Calu3 (cell line): Measurements from ENCODE around the gene HOXC6. TPM values are rescaled to one million over a fixed set of nuclear protein-coding genes. Genes with fewer than 3 reads are reported as not detected.
"Not testable (repeated sequence)": the region's sequence is repeated elsewhere in the genome, so short reads cannot be mapped to it uniquely, and the experiment has no call there.

Experiments
- BruUV-seq: library from RNA; stranded (reverse); fragments of 400-500 nt; replicated peaks from 2 replicates; lab custom pipeline; 2021; lab: Mats Ljungman, UMichigan
- CTCF ChIA-PET: fragments of 300-600 bp; sonication (Branson Sonifier 250); formaldehyde crosslinking; loops from one replicate; lab custom pipeline; 2022; ENCODE audit warnings: antibody characterized with exemption; lab: Charles Lee
- DNase-seq: peaks from one replicate; pipeline ENCODE4 v3.0.0; 2022
- H3K27ac Mint-ChIP-seq: one replicate; pipeline ENCODE4 v1.8.0; 2022; ENCODE audit warnings: mixed read lengths; ENCODE audit not compliant: unreplicated experiment
- H3K27me3 Mint-ChIP-seq: one replicate; pipeline ENCODE4 v1.8.0; 2022; ENCODE audit warnings: mixed read lengths; ENCODE audit not compliant: unreplicated experiment
- H3K36me3 Mint-ChIP-seq: one replicate; pipeline ENCODE4 v1.8.0; 2022; ENCODE audit warnings: mild to moderate bottlenecking, moderate library complexity, mixed read lengths; ENCODE audit not compliant: insufficient read depth, unreplicated experiment
- H3K4me1 Mint-ChIP-seq: one replicate; pipeline ENCODE4 v1.8.0; 2022; ENCODE audit warnings: mild to moderate bottlenecking, low read depth, mixed read lengths; ENCODE audit not compliant: unreplicated experiment
- H3K4me3 Mint-ChIP-seq: one replicate; pipeline ENCODE4 v1.8.0; 2022; ENCODE audit warnings: mild to moderate bottlenecking, low read depth, moderate library complexity, mixed read lengths; ENCODE audit not compliant: unreplicated experiment
- H3K9me3 Mint-ChIP-seq: one replicate; pipeline ENCODE4 v1.8.0; 2022; ENCODE audit warnings: low read depth, mixed read lengths; ENCODE audit not compliant: unreplicated experiment
- CTCF ChIP-seq: fragments of 200-600 bp; IDR thresholded peaks from one replicate; pipeline ENCODE4 v1.8.0; 2022; ENCODE audit warnings: antibody characterized with exemption; ENCODE audit not compliant: unreplicated experiment
- intact Hi-C: fragments of 100-400 bp; cut with micrococcal nuclease; formaldehyde crosslinking; loops from one replicate; pipeline ENCODE4 v1.10.0; 2022; ENCODE audit not compliant: unreplicated experiment
- microRNA-seq: library from miRNA; unstranded; fragments of <30 nt; microRNA quantifications from one replicate; pipeline ENCODE4 v1.2.0, GENCODE V29; 2022
- total RNA-seq: library from RNA; stranded (reverse); gene quantifications from 2 replicates; pipeline ENCODE4 v1.2.3, GENCODE V29; 2022

Gene HOXC6
- total RNA-seq, 1 experiment from 2014 or later = 1.2 TPM

GRCh38 chr12:54075974-54076373, 47.7 kb downstream of the HOXC6 start:
- no peak for TF ChIP-seq CTCF
- Mint-ChIP-seq H3K9me3 (no peaks in the 10 kb centered on the region), H3K36me3 (no peaks in the 10 kb centered on the region), H3K27ac (no peak overlapping the region), H3K4me1 (no peaks in the 10 kb centered on the region), H3K27me3 (peaks cover 52% of the 10 kb centered on the region), H3K4me3 (no peak overlapping the region)
- CTCF ChIA-PET = no interaction called here
- intact Hi-C loops = no loop called here
- DNase-seq = no peak
- no TSS peak for BruUV-seq

GRCh38 chr12:54077843-54078242, 49.6 kb downstream of the HOXC6 start:
- CTCF ChIA-PET, DNase-seq, H3K27ac Mint-ChIP-seq, BruUV-seq, H3K4me3 Mint-ChIP-seq, H3K36me3 Mint-ChIP-seq, H3K4me1 Mint-ChIP-seq, H3K9me3 Mint-ChIP-seq, intact Hi-C loops: not testable (repeated sequence)
- peaks cover 53% of the 10 kb centered on the region for H3K27me3 Mint-ChIP-seq

GRCh38 chr12:54079115-54079514, 50.9 kb downstream of the HOXC6 start:
- H3K9me3 Mint-ChIP-seq, intact Hi-C loops, H3K4me3 Mint-ChIP-seq, H3K4me1 Mint-ChIP-seq, H3K36me3 Mint-ChIP-seq, H3K27ac Mint-ChIP-seq, CTCF ChIA-PET, BruUV-seq, DNase-seq: not testable (repeated sequence)
- H3K27me3 Mint-ChIP-seq = peaks cover 58% of the 10 kb centered on the region

Small RNA genes within 50 kb of the gene (microRNA-seq; reads per million reads assigned to microRNA genes)
- 602 reads per million, percentile 80 among the genes with 10 or more reads in this experiment for gene MIR196A2
- gene MIR615 = 12.7 reads per million, percentile 37 among the genes with 10 or more reads in this experiment

Other genes with a start within 250 kb of the HOXC6 start
- not detected in 2 replicates for gene HOXC13, start 89.6 kb upstream of the HOXC6 start, total RNA-seq
- gene HOXC12, start 73.5 kb upstream of the HOXC6 start, total RNA-seq = not detected in 2 replicates
- not detected in 2 replicates for gene HOXC11, start 55.3 kb upstream of the HOXC6 start, total RNA-seq
- gene HOTAIR, start 53.5 kb upstream of the HOXC6 start, total RNA-seq = not detected in 2 replicates
- gene HOXC10, start 43.3 kb upstream of the HOXC6 start, total RNA-seq = 0.51 and 0.71 TPM in 2 replicates
- gene HOXC9, start 28.3 kb upstream of the HOXC6 start, total RNA-seq = 0.42 and 0.54 TPM in 2 replicates
- gene HOXC8, start 19.5 kb upstream of the HOXC6 start, total RNA-seq = 0.24 TPM in 1 of 2 replicates, not detected in the other
- gene HOXC5, start 4.6 kb downstream of the HOXC6 start, total RNA-seq = 0.20 TPM in 1 of 2 replicates, not detected in the other
- gene HOXC4, start 25.4 kb downstream of the HOXC6 start, total RNA-seq = 0.44 and 0.57 TPM in 2 replicates
- gene SMUG1, start 160.5 kb downstream of the HOXC6 start, total RNA-seq = 66.2 and 69.4 TPM in 2 replicates